ENCODE results near the gene ZDHHC19. TPM values are rescaled to one million over a fixed set of nuclear protein-coding genes. Genes with fewer than 3 reads are reported as not detected.

The ZDHHC19 gene
- total RNA-seq, 3 donors from 2014 or later = not detected

GRCh38 chr3:196159952-196160804 lies 51.0 kb downstream of the ZDHHC19 start:
- Histone ChIP-seq H3K27ac (no peak overlapping the region), H3K4me3 (no peak overlapping the region), H3K4me1 (no peaks in the 10 kb centered on the region), H3K36me3 (no peaks in the 10 kb centered on the region), H3K27me3 (no peaks in the 10 kb centered on the region), H3K9me3 (no peaks in the 10 kb centered on the region)
- DNase-seq (ENCODE audit: low spot score in 2 of 2) = no peak
- no peak for TF ChIP-seq POLR2AphosphoS5 (IDR thresholded peaks at IDR 0.05)
- TF ChIP-seq CTCF (IDR thresholded peaks at IDR 0.05) = no peak
- no peak for TF ChIP-seq POLR2A (IDR thresholded peaks at IDR 0.05)
- intact Hi-C loops (cut with DNase I; ENCODE audit: low total_unique reads) = no loop called here

- Histone ChIP-seq H3K27ac (no peak overlapping the region), H3K9me3 (no peaks in the 10 kb centered on the region)
Observed at GRCh38 chr3:196159526-196159925, 51.7 kb downstream of the ZDHHC19 start.

GRCh38 chr3:196156160-196156559 lies 55.0 kb downstream of the ZDHHC19 start:
- H3K4me3 ChIP-seq = no peak overlapping the region
- no peaks in the 10 kb centered on the region for H3K4me1 ChIP-seq
- TF ChIP-seq CTCF (IDR thresholded peaks at IDR 0.05) (no peak), POLR2AphosphoS5 (IDR thresholded peaks at IDR 0.05) (no peak), POLR2A (IDR thresholded peaks at IDR 0.05) (no peak)
- no peaks in the 10 kb centered on the region for H3K36me3 ChIP-seq
- DNase-seq (ENCODE audit: low spot score in 2 of 2) = no peak
- H3K27me3 ChIP-seq = no peaks in the 10 kb centered on the region
- H3K9me3 ChIP-seq = no peaks in the 10 kb centered on the region
- intact Hi-C loops (cut with DNase I; ENCODE audit: low total_unique reads) = no loop called here
- H3K27ac ChIP-seq = no peak overlapping the region

More at GRCh38 chr3:196159526-196159925, 51.7 kb downstream of the ZDHHC19 start:
- Histone ChIP-seq H3K27me3 (no peaks in the 10 kb centered on the region), H3K4me1 (no peaks in the 10 kb centered on the region), H3K4me3 (no peak overlapping the region), H3K36me3 (no peaks in the 10 kb centered on the region)
- DNase-seq (ENCODE audit: low spot score in 2 of 2) = no peak
- TF ChIP-seq CTCF (IDR thresholded peaks at IDR 0.05) = no peak
- no peak for TF ChIP-seq POLR2AphosphoS5 (IDR thresholded peaks at IDR 0.05)
- TF ChIP-seq POLR2A (IDR thresholded peaks at IDR 0.05) = no peak
- intact Hi-C loops (cut with DNase I; ENCODE audit: low total_unique reads) = no loop called here

- intact Hi-C loops (cut with DNase I; ENCODE audit: low total_unique reads) = no loop called here
- H3K36me3 ChIP-seq = no peaks in the 10 kb centered on the region
- no peak for DNase-seq (ENCODE audit: low spot score in 2 of 2)
- H3K4me1 ChIP-seq = no peaks in the 10 kb centered on the region
- H3K4me3 ChIP-seq = no peak overlapping the region
- TF ChIP-seq CTCF (IDR thresholded peaks at IDR 0.05) = no peak
- TF ChIP-seq POLR2AphosphoS5 (IDR thresholded peaks at IDR 0.05) = no peak
- TF ChIP-seq POLR2A (IDR thresholded peaks at IDR 0.05) = no peak
- H3K27ac ChIP-seq = no peak overlapping the region
- H3K9me3 ChIP-seq = no peaks in the 10 kb centered on the region
- no peaks in the 10 kb centered on the region for H3K27me3 ChIP-seq
Observed at GRCh38 chr3:196150481-196150880, 60.7 kb downstream of the ZDHHC19 start.

GRCh38 chr3:196149831-196150301 lies 61.3 kb downstream of the ZDHHC19 start:
- TF ChIP-seq POLR2A (IDR thresholded peaks at IDR 0.05) (no peak), CTCF (IDR thresholded peaks at IDR 0.05) (no peak), POLR2AphosphoS5 (IDR thresholded peaks at IDR 0.05) (no peak)
- H3K4me1 ChIP-seq = no peaks in the 10 kb centered on the region
- H3K4me3 ChIP-seq = no peak overlapping the region
- intact Hi-C loops (cut with DNase I; ENCODE audit: low total_unique reads) = no loop called here
- H3K27me3 ChIP-seq = no peaks in the 10 kb centered on the region
- no peaks in the 10 kb centered on the region for H3K36me3 ChIP-seq
- H3K9me3 ChIP-seq = no peaks in the 10 kb centered on the region
- H3K27ac ChIP-seq = no peak overlapping the region
- no peak for DNase-seq (ENCODE audit: low spot score in 2 of 2)
